C1 segment of cervical spinal cord (tissue), 14 donors: ENCODE measurements around the gene LLGL2.
"Not testable (repeated sequence)": the region's sequence is repeated elsewhere in the genome, so short reads cannot be mapped to it uniquely, and the experiment has no call there.

ENCODE experiments used
- DNase-seq, 14 donors: peaks; one replicate each; lab custom pipeline; 2025; lab: John Stamatoyannopoulos, UW

LLGL2 gene

GRCh38 chr17:75590314-75590761 lies 64.8 kb downstream of the LLGL2 start:
- no peak for DNase-seq

GRCh38 chr17:75590849-75591721 lies 65.6 kb downstream of the LLGL2 start:
- DNase-seq, result no peak

GRCh38 chr17:75591722-75592302 lies 66.3 kb downstream of the LLGL2 start:
- no peak for DNase-seq

- no peak for DNase-seq
These were observed 67.0 kb downstream of the LLGL2 start for GRCh38 chr17:75592348-75593020.

- DNase-seq, result not testable (repeated sequence)
These were observed 67.9 kb downstream of the LLGL2 start for GRCh38 chr17:75593430-75593829.

- no peak for DNase-seq
These were observed 69.2 kb downstream of the LLGL2 start for GRCh38 chr17:75594499-75595283.

GRCh38 chr17:75595284-75595919 lies 69.9 kb downstream of the LLGL2 start:
- no peak for DNase-seq

GRCh38 chr17:75595920-75596313 lies 70.4 kb downstream of the LLGL2 start:
- no peak for DNase-seq

- no peak for DNase-seq
These were observed 71.0 kb downstream of the LLGL2 start for GRCh38 chr17:75596320-75597087.

GRCh38 chr17:75601057-75601987 lies 75.8 kb downstream of the LLGL2 start:
- DNase-seq, result peak in 7 of 14 donors; percentile 5 to 31 (median 18)

GRCh38 chr17:75602644-75603043 lies 77.1 kb downstream of the LLGL2 start:
- no peak for DNase-seq

- DNase-seq, result no peak
These were observed 77.6 kb downstream of the LLGL2 start for GRCh38 chr17:75603123-75603522.

- no peak for DNase-seq
These were observed 78.7 kb downstream of the LLGL2 start for GRCh38 chr17:75604034-75604695.

- no peak for DNase-seq
These were observed 80.3 kb downstream of the LLGL2 start for GRCh38 chr17:75605790-75606189.

- DNase-seq, result no peak
These were observed 81.6 kb downstream of the LLGL2 start for GRCh38 chr17:75607086-75607485.

GRCh38 chr17:75610103-75610984 lies 84.8 kb downstream of the LLGL2 start:
- no peak for DNase-seq

- no peak for DNase-seq
These were observed 86.4 kb downstream of the LLGL2 start for GRCh38 chr17:75611851-75612429.
